ENCODE measurements around the gene PAX8.

Gene PAX8

DNA sequence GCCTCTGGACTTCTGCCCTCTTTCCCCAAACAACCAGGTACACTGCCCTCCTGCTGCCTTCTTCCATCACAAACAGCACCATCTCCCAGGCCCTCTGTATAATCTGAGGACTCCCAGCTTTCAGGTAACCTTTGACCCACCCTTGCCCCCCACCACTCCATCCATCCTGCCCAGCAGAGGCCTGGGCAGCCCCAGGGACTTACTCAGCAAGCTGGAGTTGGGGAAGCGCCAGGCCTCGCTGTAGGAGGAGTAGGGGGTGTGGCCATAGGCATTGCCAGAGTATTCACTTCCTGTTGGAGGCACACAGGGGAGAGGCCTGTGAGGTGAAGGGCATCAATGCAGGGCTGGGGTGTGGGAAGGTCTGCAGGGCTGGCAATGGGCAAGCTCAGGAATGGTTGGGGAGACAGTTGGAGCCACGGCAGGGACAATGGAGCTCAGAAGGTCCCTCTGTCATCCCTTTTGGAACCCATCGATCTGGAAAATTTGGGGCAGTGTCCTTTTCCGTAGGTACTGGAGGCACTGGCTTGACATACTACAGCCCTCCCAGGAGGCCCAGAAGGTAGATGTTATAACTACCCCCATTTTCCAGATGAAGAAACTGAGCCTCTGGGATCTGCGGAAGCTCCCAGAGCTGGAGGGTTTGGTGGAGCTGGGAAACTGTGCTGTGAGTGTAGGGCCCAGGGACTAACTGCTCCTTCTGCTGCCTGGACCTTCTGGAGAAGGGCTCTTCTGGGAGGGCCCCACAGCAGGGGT lies 58.7 kb downstream of the PAX8 start:
- DNase-seq: no peak

DNA sequence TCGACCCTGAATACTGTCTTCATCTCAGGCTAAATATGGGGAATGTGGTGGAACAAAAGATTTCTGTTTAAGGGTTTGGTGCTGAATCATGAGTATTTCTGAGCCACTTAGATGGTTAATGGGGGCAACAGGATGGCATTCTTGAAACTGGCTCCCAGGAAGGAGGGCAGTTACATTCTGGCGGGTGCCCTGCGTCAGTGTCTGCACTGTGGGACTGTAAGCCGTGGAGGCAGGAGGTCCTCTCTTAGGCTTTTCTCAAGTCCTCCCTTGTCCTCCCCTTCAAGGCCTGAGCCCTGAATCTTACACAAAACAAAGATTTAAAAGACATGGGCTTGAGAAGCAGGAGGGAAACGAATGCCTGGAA lies 59.2 kb downstream of the PAX8 start:
- no peak for DNase-seq

DNA sequence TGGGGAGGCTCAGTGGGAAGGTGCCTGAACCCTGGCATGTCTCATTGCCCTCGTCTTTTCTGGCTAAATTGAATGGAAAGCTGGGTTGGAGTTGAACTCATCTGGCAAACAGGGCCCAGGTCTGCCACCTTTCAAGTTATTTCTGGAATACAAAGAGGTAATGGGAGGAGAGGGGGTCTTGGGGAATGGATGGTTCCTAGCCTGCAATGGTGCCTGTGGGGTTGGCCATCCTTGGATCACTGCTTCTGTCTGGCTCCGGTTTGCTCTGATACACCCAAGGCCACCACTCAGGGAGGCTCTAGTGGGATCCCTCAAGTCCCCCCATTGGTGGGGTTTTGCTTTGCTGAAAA lies 59.7 kb downstream of the PAX8 start:
- no peak for DNase-seq

DNA sequence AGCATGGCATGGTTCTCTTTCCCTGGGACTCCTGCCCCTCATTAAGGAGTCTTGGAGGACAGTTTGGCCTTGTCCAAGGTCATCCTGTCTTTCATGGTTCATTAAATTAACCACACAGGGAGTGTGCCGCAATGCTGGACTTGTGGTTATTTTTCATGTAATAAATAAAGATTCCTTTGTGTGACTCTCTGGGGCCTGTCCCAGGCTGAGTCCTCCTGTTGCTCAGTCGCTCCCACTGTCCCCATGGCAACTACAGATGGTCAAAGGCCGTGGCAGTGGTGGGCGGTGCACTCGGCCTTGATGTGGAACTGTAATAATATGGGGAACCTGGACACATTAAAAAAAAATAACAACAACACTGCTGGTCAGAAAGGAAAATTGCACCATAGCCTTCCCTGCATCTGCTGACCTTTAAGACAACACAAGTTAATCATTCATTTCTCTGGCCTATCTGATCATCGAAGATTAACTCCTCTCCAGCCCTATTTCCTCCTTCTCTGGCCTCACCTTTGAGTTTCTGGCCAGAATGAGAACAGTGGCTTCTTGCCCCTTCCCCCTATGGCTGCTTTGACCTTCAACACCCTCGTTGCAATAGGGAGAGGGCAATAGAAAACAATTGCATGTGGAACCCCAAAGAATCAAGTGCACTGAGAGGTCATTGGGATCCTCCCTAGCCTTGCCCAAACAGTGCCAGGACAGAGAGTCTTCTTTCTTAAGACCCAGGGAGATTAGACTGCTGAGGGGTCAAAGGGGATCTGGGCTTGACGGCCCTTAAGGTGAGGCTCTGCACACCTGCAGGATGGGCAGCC lies 60.2 kb downstream of the PAX8 start:
- DNase-seq: no peak

DNA sequence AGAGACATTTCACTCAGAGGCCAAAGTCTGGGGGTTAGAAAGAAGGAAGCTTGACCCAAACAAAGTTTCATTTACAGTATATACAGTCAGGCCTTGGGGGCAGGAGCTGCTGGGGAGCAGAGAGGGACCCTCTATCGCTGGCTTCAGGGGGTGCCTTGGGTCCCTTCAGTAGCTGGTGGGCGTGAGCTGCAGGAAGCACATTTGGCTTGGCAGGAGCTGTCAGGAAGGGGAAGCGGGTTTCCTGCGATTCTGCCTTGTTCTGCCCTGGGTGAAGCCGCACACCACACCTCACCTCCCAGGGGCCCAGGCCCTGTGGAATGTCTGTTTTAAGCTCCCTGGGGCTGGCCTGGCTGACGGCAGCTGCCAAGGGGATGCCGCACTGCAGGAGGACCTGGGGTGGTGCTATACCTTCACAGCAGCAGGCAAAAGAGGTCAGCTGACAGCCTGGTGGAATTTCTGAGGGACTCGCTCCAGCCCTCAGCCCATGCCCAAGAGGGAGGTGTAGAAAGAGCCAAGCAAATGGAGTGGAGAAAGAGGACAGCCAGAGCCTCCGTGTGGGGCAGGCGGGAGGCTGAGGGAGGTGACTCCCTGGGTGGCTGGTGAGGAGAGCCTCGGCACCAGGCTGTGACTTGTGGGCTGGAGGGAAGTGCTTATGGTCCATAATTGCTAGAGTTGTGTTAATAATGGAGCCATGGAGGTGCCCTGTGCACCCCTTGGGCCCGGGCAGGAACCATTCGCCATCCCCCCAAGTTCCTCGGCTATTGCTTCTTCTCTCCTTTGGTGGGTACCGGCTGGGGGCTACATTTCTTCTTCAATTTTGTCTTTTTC lies 61.1 kb downstream of the PAX8 start:
- DNase-seq: no peak

DNA sequence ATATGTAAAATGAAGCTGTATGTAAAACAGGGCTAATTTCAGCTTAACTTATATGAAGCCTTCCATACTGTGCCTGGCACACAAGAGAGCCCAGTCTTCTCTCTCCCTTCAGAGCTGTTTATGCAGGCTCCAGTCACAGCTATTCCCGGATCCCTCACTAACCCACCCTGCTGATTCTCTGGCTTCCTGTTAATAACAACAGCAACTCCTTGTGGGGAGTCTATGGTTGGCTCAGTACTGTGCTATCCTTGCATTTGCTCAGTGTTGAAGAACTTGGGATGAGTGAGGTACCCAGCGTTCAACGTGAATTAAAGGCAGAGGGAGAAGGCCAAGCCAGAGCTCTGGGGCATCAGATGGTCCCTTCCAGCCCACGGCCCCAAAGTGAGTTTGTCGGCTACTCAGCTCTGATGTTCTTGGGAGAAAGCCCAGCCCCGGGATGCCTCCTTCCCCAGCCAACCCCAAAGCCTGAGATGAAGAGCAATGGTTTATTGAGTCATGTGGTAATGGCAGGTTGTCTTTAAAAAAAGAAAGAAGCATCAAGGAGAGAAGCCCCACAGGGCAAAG lies 61.7 kb downstream of the PAX8 start:
- DNase-seq: no peak

DNA sequence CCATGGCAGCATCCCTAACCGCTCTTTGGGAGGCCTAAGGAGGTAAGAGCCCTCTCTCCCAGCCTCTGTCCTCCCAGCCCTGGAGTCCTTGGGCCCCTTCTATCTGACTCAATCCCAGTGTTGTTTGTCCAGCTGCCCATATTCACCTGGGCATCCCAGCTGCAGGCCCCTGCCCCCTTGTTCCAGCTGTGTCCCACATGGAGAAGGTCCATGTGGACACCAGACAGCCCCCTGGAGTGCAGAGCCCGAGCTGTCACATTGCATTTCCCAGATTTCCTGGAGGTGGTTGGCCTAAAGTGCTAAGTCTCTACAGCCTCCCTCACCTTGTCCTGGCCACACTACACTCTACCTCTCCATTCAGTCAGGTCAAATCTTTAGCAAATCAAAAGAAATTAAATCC lies 62.4 kb downstream of the PAX8 start:
- DNase-seq: no peak

DNA sequence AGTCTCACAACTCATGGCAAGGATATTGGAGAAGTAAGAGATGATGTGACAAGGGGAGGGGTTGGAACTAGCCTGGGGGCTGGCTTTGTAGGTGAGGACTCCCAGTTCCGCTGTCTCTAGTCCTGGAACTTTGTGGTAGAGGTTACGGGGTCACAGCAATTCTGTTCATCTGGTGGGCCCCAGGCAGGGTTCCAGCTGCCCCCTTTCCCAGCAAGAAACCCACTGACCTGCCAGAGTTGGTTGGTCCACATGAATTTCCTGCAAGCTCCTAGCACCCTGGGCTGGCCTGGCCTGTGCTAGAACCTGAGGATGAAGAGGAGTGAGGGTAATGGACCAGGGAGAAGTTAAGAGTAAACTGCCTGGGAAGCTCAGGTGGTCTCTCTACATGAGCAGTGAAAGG lies 63.7 kb downstream of the PAX8 start:
- no peak for DNase-seq

DNA sequence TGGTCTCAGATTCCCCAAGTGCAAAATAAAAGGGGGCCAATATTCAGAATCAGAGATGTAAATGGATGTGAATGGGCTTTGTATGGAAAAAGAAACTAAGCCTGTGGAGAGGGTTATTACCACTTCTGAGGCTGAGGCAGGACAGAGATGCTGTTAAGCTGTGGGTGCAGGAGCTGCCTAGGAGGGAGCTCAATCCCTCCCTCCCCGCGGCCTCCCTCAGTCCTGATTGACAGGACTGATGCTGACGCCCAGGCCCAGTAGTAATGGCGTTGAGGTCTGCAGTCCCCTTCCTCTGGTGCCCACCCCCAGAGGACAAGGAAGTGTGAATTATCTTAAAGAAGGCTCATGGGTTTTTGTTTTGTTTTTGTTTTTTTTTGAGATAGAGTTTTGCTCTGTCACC lies 64.6 kb downstream of the PAX8 start:
- no peak for DNase-seq

DNA sequence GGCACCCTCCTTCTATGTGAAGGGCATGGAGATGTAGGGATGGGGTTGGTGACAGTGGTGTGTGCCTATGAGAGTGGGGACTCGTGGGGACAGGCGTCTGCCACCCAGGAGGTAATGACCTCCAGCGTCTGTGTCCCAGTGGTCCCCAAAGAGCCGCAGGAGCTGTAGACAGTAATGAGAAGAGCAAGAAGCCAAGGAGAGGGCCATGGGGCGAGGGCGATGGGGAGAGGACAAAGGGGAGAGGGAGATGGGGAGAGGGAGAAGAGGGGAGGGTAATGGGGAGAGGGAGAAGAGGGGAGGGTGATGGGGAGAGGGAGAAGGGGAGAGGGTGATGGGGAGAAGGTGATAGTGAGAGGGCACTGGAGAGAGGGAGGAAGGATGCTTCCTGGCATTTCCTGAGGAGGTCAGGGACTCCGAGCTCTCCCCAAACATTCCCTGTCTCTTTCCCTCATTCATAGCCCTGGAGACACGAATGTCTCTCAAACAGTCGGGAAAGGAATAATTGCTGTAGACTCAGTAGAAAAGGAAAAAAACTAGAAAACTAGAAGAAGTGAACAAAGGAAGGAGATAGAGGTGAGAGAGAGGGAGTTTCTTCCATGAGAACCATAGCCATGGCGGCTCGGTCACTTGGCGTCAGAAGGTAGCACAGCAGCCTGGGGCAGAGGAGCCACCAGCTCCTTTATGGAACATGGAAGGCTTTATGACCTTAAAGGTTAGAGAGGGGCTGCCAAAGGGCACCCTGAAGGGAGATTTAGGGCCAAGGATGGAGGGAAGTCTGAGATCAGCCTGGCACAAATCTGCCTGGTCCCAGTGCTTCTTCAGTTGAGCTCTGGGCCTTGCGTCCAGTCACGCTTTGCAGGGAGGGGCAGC lies 65.4 kb downstream of the PAX8 start:
- DNase-seq: no peak

DNA sequence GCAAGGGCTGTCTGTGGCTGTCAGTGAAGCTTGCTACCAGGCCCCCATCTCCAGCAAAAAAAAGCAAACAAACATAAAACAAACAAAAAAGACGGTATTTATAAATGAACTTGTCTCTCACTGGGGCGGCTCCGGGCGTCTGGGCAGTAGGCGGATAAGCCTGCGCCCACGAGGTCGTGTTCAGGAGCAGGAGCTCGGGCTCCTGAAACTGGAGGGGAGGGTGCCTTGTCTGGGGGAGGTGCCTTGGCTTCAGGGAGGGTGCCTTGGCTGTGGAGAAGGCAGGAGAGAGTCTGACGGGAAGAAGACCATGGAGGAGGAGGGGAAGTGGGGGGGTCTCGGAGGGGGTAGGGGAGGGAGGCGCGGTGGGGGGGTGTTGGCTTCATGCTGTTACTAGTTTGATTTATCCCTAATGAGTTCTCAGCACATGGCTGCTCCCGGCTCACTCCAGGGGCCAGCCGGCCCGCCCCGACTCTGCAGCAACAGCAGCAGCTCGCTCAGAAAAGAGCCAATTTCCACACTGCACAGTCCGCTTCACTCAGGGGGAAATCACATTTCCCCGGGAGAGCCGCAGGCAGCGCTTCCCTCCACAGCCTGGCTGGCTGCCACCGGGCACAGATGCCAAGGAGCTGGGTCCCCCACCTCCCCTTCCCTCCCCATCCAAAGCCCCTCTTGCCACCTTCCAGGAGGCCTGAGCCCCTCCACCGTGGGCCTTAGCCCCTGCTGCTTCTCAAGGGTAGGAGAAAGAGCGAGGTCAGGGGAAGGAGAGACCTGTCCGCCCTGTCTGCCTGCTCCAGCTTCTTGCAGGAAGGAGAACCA lies 66.3 kb downstream of the PAX8 start:
- no peak for DNase-seq

DNA sequence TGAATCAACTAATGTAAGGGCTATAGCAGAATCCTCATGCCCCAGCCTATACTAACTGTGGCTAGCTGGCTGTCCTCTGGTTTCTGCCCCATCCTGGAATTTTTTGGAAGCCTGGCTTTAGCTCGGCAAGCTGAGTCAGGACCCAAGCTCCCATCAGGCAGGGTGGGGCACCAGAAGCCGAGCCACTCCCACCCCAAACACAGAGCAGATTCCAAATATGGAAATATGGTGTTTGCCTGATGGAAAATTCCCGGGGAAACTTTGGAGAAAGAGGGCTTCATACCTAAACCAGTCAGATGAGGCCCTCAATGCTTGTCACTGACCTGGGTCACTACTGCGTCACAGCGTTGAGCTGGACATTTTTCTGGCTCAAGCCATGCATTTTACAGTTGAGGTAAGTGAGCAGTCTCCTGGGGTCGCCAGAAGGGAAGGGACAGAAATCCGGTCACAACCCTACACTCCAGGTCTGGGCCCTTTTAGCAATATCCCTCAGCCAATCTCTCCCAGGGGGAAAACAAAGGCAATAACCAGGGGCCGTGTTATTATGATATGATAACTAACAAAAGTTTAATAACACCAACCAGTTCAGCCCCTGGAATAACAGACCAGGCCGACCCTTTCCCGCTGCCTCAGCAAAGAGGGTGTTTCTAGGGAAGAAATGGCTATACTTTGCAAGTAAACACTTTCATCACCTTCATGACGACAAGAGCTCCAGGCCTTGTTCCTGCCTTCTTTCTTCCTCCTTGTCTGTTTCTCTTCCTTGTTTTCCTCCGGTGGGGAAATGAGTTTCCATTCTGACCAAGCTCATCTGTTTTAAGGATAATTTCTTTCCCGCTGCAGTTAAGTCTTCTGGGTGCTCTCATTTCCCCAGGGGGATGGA lies 67.3 kb downstream of the PAX8 start:
- DNase-seq: no peak

DNA sequence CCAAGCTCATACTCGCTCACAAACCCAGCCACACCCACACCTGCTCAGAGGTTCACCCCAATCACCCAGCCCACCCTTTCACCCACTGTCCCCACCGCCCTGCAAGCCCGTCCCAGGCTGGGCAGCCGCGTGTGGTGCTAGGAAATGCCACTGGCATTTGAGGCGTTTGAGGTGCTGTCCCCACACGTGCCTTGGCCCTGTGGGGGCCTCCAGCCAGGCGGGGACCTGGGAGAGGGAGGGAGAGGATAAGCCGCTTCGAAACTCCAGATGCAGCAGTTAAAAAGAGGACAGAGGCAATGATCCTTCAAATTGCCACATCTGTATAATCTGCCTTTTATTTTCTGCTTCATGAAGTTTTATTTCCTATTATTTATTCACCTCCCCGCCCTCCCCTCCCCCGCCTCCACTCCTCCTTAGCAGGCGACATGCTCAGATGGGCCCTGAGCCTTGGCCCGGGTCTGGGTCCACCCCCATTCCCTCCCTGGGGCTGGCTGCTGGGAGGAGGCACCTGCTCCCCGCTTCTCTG lies 69.0 kb downstream of the PAX8 start:
- DNase-seq: no peak

DNA sequence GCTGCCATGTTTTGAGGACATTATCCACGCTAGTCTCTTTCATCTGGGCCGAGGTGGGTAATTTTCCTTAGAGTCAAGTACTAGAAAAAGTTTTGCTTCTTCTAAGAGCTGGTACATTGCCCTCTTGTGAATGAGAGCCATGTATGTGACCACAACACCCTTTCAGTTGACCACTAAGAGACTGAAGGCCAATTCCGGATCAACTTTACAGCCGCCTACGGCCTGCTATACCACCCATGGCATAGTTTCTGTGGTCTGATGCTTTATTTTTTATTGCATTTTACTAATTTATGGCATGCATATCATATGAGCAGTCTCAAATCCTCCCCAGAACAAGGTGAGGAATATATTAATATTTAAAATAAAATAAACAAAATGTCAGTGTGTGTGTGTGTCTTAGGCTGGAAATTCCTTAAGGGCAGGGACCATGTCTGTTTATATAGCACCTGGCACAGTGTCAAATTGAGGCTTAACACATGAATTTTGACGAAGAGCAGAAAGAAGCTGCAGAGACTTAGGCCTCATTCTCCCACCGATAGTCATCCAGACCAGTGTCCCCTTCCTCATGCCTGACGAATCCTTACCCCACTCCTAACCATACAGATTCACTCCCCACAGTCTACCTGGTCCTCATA lies 69.6 kb downstream of the PAX8 start:
- peak; percentile 7 for DNase-seq

DNA sequence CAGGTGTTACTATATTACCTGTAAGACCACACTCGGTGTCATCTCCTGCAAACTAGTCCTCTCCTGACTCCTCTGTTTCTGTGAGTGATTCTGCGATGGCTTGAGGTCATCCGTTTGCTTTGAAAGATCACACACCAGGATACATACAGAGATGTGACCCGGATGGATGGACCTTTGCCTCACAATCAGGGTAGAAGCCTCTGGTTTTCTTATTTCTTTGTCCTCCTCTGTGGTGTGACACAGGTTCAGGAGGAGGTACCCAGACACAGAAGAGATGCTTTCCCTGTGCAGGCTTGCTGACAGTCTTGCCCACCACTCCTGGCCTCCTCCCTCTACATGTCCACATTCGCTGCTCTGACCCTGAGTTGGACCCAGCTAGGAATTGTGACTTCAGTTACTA lies 70.3 kb downstream of the PAX8 start:
- DNase-seq: no peak

DNA sequence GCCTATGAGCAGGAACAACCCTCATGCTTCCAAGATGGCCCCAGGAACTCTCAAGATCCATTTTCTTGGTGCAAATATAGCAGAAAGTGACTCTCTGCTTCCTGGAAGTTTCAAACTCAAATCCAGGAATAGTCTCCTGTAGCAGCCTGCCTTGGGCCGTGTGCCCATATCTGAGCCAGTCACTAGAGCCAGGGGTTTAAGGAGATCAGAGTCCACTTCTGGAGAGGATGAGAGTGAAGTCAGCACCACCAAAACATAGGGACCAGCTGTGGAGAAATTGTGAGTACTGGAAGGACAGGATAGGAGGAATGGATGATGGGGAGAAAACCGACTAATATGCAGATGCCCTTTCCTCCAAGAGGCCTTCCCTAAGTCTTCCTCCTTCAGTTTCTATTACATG lies 71.7 kb downstream of the PAX8 start:
- no peak for DNase-seq

DNA sequence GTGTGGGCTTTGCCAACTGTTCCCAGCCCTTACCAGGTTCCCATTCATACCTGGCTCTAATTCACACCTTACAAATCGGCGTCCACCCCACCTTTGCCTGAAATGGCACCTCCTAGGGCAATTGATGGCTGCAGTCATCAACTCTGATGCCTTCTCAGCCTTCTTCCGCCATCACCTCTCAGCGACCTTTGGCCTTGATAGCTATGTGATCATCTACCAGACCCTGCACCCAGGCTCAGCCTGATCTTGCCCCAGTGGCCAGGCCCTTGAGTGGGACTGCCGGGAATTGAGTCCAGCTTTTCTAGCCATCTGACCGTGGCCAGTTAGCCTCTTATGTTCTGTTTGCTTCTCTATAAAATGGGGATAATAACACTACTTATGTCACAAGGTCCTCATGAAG lies 72.5 kb downstream of the PAX8 start:
- no peak for DNase-seq

DNA sequence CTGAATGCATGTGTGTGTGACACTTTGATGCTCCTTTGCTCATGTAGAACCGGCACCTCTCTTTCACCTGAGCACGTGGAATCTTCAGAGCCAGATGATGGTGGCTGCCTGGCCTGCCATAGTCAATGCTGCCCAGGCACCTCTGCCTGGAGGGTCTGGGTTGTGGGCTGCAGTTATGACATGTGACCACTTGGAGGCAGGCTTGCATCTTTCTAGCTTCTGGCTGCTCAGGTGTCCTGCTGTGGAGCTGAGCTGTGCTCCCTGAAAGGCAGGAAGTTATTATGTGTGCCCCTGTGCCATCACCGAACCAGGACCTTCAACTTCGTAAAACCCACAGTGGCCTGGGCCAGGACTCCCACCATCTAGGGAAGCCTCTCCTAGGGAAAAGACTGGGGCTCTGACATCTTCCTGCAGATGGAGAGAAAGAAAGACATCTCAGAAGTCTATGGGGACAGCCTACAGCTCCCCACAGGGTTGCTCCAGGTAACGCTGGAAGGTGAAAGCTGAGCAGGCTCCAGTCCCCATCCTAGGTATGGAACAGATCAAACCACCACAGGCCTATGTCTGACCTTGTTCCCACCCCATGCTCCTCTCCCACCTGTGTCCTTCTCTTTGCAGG lies 74.7 kb downstream of the PAX8 start:
- DNase-seq: peak; percentile 63

DNA sequence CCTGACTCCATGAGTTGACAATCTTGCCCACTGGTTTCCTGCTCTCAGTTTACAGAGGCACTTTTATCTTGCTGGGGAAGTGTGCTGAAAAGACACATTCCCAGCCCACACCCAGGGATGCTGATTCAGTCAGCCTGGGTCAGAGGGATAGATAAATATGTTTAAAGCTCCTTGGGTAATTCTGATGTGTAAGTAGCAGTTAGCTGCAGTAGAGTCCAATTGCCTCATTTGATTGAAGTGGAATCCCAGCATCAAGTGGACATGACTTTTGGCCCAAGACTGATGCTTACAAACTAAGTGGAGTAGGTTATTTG lies 75.5 kb downstream of the PAX8 start:
- DNase-seq: no peak

Measured in NCI-H526 treated with DMSO at 0.1 percent for 48 hours (cell line).